Mononuclear cell (primary cell): ENCODE measurements around the gene CCNF. TPM values are rescaled to one million over a fixed set of nuclear protein-coding genes. Genes with fewer than 3 reads are reported as not detected.
"Not testable (repeated sequence)": the region's sequence is repeated elsewhere in the genome, so short reads cannot be mapped to it uniquely, and the experiment has no call there.

Experiments
- H3K27me3 ChIP-seq: 2 replicates; pipeline ENCODE4 v1.6.0; 2011; ENCODE audit warnings: low read length, control low read depth; ENCODE audit not compliant: insufficient read depth
- H3K4me1 ChIP-seq: 2 replicates; pipeline ENCODE4 v1.5.1; 2011; ENCODE audit warnings: mild to moderate bottlenecking, low read length, control low read depth; ENCODE audit not compliant: insufficient read depth
- H3K4me3 ChIP-seq: 2 replicates; pipeline ENCODE4 v1.5.1; 2011; ENCODE audit warnings: mild to moderate bottlenecking, low read length, moderate library complexity
- H3K9me3 ChIP-seq: 2 replicates; pipeline ENCODE4 v1.5.1; 2011; ENCODE audit warnings: low read depth, mild to moderate bottlenecking, control low read depth, low read length
- total RNA-seq: library from RNA; depleted of rRNA; stranded (reverse); fragments of >200 nt; gene quantifications from one replicate; pipeline ENCODE4 v1.2.3, GENCODE V29; 2012

Gene CCNF, protein sequence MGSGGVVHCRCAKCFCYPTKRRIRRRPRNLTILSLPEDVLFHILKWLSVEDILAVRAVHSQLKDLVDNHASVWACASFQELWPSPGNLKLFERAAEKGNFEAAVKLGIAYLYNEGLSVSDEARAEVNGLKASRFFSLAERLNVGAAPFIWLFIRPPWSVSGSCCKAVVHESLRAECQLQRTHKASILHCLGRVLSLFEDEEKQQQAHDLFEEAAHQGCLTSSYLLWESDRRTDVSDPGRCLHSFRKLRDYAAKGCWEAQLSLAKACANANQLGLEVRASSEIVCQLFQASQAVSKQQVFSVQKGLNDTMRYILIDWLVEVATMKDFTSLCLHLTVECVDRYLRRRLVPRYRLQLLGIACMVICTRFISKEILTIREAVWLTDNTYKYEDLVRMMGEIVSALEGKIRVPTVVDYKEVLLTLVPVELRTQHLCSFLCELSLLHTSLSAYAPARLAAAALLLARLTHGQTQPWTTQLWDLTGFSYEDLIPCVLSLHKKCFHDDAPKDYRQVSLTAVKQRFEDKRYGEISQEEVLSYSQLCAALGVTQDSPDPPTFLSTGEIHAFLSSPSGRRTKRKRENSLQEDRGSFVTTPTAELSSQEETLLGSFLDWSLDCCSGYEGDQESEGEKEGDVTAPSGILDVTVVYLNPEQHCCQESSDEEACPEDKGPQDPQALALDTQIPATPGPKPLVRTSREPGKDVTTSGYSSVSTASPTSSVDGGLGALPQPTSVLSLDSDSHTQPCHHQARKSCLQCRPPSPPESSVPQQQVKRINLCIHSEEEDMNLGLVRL
- total RNA-seq = 1.2 TPM

DNA sequence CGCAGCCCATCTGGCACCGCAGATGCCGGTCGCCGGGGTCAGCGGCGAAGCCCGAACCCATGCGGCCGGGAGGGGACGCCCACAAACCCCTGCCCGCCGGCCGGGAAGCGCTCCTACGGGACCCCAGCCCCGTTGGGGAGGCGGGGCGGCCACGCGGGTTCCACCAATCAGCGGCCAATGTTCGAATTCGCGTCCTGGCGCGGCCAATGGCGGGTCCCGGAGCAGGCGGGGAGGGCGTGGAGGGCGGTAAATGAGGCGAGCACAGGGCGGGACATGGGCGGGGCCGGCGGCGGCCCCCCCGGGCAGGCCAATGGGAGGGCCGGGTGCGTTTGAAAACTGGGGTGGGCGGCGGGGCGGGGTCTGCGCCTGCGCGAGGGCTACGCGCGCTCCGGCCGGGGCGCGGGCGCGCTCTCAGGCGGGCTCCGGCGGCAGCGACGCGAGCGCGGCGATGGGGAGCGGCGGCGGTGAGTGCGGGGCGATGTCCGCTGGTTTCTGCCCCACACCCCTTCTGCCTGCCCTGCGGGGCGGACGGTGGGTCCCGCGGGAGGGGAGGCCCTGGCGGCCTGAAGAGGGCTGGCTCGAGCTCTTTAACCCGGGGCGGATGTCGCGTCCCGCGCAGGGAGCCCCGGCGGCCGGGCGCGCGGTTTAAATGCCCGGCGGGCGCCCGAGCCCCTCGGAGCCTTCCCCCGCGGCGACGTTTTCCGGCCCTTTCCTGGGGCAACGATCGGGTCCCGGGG lies at the start of gene CCNF:
Gene CCNF (plus strand): TSS at position 414 of the 737 bp plus-strand sequence. CDS start 35 bp downstream, at position 449.
- no peaks in the 10 kb centered on the region for H3K27me3 ChIP-seq
- H3K4me1 ChIP-seq = peaks cover 25% of the 10 kb centered on the region
- H3K9me3 ChIP-seq = no peaks in the 10 kb centered on the region
- H3K4me3 ChIP-seq = peak within 1 kb of the TSS; percentile 79

DNA sequence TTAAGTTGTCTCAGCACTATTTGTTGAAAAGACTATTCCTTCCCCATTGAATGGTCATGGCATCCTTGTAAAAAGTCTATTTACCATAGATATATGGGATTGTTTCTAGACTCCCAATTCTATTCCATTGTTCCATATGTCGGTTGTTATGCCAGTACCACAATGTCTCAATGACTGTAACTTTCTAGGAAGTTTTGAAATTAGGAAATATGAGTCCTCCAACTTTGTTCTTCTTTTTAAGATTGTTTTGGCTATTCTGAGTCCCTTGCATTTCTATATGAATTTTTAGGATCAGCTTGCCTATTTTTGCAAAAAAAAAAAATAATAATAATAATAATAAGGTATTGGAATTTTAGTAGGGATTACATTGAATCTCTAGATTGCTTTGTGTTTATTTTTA lies 45.7 kb upstream of the CCNF start:
- no peaks in the 10 kb centered on the region for H3K9me3 ChIP-seq
- no peak overlapping the region for H3K4me3 ChIP-seq
- H3K27me3 ChIP-seq = no peaks in the 10 kb centered on the region
- H3K4me1 ChIP-seq = no peaks in the 10 kb centered on the region

DNA sequence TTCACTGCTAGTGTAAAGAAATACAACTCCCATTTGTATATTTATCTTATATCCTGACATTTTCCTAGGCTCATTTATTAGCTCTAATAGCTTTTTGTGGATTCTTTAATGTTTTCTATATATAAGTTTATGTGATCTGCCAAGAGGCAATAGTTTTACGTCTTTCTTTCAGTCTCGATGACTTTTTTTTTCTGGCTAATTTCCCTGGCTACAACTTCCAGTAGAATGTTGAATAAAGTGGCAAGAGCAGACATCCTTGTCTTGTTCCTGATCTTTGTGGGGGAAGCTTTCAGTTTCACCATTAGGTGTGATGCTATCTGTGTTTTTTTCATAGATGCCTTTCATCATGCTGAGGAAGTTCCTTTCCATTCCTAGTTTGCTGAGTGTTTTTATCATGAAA lies 44.8 kb upstream of the CCNF start:
- no peaks in the 10 kb centered on the region for H3K4me1 ChIP-seq
- H3K9me3 ChIP-seq = no peaks in the 10 kb centered on the region

DNA sequence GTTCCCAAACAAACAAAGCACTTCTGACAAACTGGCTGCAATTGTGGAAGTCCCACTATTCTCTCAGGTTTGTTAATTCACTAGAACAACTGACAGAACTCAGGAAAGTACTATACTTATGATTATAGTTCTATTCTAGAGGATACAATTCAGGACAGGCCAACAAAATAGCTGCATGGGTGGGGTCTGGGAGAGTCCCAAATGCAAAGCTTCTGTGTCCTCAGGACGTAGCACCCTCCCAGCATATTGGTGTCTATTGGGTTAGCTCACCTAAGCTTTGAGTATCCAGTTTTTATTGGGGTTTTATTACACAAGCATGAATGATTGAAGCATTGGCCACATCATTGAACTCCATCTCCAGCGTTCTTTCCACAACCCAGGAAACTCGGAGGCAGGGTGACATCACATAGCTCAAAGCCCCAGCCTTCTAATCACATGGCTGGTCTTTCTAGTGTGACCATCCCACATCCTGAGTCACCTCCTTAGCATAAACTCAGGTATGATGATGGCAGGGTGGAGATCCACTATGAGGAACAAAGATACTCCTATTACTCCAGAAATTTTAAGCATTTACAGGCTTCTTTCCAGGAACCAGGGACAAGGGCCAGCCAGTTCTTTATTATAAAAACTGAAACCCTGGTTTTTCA lies 43.9 kb upstream of the CCNF start:
- no peak overlapping the region for H3K4me3 ChIP-seq
- H3K9me3 ChIP-seq = no peaks in the 10 kb centered on the region
- no peaks in the 10 kb centered on the region for H3K27me3 ChIP-seq
- H3K4me1 ChIP-seq = no peaks in the 10 kb centered on the region

More for the DNA sequence above, 44.8 kb upstream of the CCNF start:
- Histone ChIP-seq H3K27me3 (no peaks in the 10 kb centered on the region), H3K4me3 (no peak overlapping the region)

DNA sequence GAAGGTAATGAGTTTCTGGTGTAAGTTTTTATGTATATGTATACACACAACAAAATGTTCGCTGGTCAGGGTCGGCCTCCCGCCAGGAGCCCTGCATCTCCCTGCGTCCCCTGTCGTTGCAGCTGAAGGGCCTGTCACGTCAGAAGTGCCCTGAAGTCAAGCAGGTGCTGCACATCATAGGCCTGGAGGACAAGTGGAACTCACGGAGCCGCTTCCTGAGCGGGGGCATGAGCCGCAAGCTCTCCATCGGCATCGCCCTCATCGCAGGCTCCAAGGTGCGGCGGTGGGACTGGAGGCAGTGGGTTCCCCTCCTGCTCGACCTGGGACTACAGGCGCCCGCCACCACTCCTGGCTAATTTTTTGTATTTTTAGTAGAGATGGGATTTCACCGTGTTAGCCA lies 43.3 kb upstream of the CCNF start:
- not testable (repeated sequence) for H3K27me3 ChIP-seq, H3K4me1 ChIP-seq, H3K4me3 ChIP-seq, H3K9me3 ChIP-seq

DNA sequence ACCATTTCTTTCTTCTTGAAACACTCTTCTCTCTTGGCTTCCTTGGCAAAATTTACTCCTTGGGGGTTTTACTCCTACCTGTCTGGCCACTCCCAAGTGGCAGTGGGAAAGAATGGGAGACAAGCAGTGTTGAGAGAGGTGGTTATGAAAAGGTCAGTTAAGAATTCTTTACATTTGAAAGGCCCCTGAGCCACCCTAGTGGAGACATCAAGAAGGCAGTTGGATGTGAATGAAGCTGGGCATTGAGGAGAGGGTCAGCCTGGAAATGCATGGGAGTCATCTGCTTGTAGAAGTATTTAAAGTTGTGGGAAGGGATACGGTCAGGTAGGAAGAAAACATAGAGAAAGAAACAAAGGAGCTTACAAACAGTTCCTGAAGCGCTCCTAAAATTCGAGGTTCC lies 42.3 kb upstream of the CCNF start:
- Histone ChIP-seq H3K27me3 (no peaks in the 10 kb centered on the region), H3K9me3 (no peaks in the 10 kb centered on the region), H3K4me1 (no peaks in the 10 kb centered on the region), H3K4me3 (no peak overlapping the region)

DNA sequence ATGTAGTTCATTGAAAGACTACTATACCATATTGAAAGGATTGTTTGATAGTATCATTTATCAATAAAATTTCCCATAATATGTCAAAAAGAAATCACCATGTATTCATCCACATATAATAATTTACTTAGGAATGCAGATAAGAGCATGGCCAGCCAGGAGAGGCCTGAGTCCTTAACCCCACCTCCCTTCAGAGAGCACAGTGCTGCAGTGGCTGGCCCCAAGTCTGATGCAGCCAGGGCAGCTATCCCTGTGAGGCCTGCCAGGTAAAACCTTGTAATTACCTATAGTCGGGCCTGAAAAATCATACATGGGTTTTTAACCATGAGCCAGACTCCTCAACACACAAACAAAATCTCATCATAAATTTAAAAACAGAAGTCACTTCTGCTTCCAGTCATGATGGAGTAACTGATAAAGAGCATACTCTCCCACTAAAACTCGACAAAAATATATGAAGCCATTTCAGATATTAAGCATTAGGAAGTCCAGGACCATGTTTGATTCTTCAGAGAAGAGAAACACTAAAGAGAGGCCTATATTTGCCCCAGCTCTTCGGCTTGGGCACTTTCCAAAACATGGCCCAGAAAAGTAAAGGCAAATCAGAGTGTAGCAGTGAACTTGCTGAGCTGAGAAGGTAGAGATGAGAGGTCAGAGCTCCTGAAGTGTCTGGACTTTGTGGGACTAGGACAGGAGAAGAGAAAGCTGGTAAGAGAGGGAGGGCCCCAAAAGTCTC lies 40.9 kb upstream of the CCNF start:
- H3K27me3 ChIP-seq = no peaks in the 10 kb centered on the region
- no peaks in the 10 kb centered on the region for H3K4me1 ChIP-seq
- no peaks in the 10 kb centered on the region for H3K9me3 ChIP-seq
- no peak overlapping the region for H3K4me3 ChIP-seq

DNA sequence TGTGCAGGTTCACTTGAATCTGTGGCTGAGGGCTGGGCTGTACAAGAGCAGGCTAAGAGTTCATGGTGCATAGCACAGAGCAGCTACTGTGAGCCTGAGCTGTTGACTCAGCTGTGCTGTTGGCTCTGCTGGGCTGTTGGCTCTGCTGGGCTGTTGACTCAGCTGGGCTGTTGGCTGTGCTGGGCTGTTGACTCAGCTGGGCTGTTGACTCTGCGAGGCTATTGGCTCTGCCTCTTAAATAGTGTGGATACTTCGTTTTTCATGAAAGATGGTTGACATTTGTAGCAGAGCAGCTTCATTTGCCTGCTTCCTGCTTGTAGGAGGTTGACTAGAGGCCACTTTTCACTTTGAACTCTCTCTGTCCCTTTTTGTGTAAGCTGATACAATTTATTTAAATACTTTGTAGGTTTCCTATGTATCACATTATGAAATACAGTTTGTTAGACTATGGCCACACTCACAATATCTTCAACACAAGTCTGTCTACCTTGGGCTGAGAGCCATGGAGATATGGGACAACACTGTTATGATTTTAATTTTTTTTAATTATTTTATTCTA lies 40.3 kb upstream of the CCNF start:
- Histone ChIP-seq H3K4me1 (no peaks in the 10 kb centered on the region), H3K4me3 (no peak overlapping the region), H3K9me3 (no peaks in the 10 kb centered on the region), H3K27me3 (no peaks in the 10 kb centered on the region)

DNA sequence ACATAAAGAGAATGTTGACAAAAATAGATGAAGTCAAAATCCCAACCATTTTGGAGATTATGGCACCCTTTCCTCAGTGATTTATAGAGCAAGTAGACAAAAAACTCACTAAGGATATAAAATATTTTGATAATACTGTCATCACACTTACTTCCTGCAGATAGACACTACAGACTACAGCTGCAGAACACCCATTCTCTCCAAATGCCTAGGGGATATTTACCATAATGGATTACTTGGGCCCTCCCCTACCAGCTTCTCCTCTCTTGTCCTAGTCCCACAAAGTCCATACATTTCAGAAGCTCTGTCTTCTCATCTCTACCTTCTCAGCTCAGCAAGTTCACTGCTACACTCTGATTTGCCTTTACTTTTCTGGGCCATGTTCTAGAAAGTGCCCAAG lies 37.2 kb upstream of the CCNF start:
- no peaks in the 10 kb centered on the region for H3K4me1 ChIP-seq
- H3K4me3 ChIP-seq = no peak overlapping the region
- H3K27me3 ChIP-seq = no peaks in the 10 kb centered on the region
- H3K9me3 ChIP-seq = no peaks in the 10 kb centered on the region

DNA sequence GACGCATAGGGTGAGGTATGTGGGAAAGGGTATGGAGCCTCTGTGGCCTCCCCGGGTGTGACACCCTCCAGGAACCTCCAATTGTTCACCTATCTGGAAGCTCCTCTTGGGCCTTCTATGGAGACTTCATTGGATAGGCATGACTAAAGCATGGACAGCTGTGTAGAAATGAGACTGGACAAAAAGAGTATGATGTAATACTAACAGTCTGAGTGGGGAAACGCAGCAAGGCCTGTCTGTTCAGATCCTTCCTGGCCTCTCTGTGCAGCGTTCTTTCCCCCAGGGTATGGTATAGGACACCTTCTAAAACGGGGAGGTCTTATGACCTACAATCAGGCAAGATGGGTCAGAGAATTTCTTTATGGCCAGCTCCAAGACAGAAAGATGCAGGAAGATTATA lies 30.7 kb upstream of the CCNF start:
- Histone ChIP-seq H3K4me1 (no peaks in the 10 kb centered on the region), H3K9me3 (no peaks in the 10 kb centered on the region), H3K27me3 (no peaks in the 10 kb centered on the region), H3K4me3 (no peak overlapping the region)

DNA sequence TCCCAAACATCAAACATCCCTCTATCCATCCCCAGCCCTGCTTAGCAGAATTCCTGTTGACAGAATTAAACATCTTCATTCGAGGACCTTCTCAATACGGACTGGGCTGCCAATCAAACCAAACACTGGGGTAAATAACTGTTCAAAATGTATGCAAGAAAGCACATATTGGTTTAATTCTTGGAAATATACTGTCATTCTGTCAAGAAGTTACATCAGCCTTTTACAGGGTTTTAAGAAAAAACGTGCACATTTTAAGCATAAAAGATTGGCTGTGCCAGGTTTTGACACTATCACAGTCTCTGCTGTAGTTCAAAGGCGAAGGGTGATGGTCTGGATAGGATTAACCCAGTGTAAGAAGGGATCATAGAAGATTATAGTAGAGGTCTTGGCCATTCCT lies 25.1 kb upstream of the CCNF start:
- Histone ChIP-seq H3K4me3 (no peak overlapping the region), H3K27me3 (no peaks in the 10 kb centered on the region), H3K9me3 (no peaks in the 10 kb centered on the region), H3K4me1 (no peaks in the 10 kb centered on the region)

DNA sequence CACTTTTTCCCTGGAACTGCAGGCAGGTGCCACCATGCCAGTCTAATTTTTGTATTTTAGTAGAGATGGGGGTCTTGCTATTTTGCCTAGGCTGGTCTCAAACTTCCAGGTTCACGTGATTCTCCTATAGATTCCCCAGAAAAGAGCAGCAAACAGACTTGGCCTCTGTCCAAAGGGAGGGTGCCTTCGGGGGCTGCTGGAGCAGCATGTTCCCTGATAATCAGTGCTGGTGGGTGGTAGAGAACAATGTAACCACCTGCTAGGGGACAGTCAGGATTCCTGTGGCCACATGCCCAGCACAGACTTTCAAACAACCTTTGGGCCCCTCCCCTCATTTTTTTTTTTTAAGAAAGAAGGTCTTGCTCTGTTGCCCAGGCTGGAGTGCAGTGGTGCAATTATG lies 14.2 kb upstream of the CCNF start:
- H3K9me3 ChIP-seq = no peaks in the 10 kb centered on the region
- H3K4me1 ChIP-seq = no peaks in the 10 kb centered on the region
- no peak overlapping the region for H3K4me3 ChIP-seq
- H3K27me3 ChIP-seq = peaks cover 6% of the 10 kb centered on the region

DNA sequence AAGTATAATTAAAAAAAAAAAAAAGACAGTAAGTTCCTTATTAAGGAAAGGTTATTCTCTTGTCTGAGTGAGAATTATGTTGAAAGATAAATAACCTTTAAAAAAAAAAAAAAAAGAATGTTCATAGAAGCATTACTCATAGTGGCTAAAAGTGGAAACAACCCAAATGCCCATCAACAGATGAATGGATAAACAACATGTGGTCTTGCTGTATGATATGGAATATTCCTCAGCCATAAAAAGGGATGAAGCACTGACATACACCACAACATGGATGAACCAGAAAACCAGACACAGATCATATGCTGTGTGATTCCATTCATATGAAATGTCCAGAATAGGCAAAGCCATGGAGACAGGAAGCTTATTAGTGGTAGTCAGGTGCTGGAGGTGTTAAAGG lies 9.2 kb upstream of the CCNF start:
- Histone ChIP-seq H3K4me1 (no peaks in the 10 kb centered on the region), H3K27me3 (peaks cover 3% of the 10 kb centered on the region), H3K9me3 (no peaks in the 10 kb centered on the region), H3K4me3 (no peak overlapping the region)
